Measurements from ENCODE around the gene GNAL.
"Not testable (repeated sequence)": the region's sequence is repeated elsewhere in the genome, so short reads cannot be mapped to it uniquely, and the experiment has no call there.

The GNAL gene

DNA sequence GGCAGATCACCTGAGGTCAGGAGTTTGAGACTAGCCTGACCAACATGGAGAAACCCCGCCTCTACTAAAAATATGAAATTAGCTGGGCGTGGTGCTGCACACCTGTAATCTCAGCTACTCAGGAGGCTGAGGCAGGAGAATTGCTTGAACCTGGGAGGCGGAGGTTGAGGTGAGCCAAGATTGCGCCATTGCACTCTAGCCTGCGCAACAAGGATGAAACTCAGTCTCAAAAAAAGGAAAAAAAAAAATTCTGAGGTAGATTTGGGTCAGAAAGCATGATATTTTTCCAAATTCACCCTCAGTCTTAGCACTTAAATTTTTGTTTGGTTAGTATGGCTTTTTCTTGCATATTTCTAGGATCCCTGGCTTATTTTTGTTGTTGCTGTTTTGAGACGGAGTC, 165.5 kb downstream of the GNAL start:
- not testable (repeated sequence) for DNase-seq

DNA sequence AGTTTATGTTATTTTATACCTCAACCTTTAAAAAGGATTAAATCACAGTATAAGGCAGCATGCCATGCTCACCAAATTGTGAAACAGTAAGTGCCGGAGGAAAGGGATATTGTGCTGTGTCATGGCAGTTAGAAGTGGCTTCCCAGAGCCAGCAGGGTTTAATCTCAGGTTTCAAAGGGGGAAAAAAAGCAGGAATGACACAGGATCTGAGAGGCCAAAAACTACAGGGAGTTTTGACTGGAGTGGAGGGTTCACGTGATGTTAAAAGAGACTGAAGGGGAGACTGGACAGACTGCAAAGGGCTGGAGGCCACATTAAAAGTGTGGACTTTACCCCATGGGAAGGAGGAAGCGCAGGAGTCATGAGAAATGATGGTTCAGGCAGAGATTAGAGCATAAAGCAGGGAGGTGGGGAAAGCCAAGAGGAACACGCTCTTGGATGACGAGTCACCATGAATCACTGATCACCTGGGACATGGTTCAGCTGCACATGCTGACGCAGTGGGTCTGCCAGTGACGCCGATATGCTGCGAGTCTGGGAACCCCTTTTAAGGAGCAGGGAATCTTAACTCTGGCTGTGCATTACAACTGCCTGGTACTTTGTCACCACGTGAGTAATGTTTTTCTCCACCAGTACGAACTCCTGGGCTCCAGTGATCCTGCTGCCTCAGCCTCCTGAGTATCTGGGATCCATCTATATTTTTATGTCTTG, 168.3 kb downstream of the GNAL start:
- no peak for DNase-seq

DNA sequence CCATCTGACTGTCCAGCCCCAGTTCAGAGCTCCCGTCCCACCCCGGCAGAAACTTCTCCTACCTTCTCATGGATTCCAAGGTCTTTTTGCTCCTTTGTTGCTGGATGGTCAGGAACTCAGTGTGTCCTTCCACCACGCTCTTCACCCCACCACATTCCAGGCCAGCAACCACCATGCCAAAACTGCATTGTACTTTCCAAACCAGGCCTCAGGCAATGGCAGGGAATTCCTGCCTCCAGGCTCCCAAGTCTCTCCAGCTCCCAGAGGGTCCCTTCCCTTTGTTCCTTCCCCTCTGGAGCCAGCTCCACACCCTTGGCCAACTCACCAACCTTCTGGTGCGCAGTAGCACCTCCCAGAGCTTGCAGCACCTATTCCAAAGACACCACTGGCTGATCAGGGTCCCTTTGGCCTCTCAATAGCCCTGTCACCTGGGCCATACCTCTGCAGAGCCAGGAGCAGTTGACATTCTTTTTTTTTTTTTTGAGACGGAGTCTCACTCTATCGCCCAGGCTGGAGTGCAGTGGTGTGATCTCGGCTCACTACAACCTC, 170.3 kb downstream of the GNAL start:
- no peak for DNase-seq

DNA sequence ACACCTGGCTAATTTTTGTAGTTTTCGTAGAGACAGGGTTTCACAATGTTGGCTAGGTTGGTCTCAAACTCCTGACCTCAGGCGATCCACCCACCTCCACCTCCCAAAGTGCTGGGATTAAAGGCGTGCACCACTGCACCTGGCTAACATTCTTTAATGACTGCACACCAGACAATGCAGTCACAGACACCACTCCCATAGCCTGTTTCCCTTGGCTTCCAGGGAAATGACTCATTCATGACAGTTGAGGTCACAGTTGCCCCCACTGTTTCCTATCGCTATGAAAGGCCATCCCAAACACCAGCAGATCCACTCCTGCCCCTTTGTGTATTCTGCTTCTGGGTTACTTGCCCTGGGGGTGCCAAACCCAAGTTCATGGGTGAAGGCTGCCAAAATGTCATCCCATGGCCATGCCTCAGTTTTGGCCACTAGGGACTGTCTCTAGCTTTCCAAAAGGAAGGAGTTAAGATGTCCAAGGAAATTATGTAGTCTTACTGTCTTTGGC, 170.9 kb downstream of the GNAL start:
- no peak for DNase-seq

DNA sequence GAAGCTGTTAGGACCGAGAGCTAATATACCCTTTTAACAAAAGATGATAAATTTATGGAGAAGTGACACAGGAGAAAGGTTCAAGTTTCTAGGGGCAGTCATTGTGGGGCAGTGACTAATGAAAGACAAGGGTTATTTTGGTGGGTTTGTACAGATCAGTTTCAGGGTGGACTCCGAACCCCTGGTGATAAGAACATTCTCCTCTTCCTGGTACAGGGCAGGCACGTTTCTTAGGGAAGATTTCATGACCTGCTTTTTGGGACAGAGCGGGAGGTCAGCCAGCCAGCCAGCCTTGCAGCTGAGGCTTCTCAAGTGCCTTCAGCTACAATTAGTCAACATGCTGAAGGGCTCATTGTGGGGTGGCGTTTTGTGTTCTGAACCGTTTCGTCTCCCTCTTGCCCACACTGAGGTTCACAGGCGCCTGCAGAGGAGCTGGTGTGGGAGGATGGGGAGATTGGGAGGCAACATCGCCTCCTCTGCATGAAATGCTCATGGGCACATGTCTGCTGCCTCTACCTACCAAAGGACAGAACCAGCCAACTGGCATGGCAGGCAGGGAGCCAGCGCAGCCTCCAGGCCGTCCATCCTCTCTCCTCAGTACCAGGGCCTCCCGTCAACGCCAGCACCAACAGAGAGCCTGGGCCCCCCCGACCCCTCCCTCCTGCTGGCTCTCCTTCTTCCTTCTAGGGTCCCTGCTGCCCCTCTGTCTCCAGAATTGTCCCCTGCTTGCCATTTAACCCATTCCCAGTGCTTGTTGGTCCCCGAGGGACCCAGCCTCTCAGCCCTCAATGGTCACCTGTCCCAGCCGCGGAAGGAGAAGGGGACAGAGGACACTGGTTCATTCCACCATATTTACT, 171.8 kb downstream of the GNAL start:
- no peak for DNase-seq

DNA sequence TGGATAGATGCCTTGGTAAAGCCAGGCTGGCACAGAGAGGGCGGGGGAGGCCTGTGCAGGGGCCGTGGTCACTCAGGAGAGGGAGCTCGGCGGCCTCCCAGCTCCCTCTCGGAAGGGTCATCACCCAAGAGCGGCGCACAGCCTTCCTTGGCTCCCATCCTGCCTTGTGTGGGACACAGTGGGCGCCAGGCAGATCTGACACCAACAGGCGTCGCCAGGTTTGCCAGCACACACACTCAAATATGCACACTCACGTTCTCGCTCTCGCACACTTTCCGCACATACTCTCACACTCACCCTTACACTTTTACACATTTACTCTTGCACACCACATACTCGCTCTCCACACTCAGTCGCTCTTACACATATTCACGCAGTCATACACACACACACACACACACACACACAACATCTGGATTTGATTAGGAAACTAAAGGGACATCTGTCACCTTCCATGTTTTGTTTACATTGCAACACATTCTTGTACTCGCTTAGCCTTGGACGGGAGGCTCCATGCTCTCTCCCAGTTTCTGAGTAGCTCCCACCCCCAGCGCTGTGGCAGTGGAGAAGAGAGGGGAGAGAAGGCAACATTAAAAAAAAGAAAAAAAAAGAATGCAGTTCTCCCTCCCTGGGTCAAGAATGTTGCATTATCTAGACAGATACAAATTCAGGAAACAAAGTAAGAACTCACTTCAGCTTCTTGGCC, 172.7 kb downstream of the GNAL start:
- DNase-seq = no peak

DNA sequence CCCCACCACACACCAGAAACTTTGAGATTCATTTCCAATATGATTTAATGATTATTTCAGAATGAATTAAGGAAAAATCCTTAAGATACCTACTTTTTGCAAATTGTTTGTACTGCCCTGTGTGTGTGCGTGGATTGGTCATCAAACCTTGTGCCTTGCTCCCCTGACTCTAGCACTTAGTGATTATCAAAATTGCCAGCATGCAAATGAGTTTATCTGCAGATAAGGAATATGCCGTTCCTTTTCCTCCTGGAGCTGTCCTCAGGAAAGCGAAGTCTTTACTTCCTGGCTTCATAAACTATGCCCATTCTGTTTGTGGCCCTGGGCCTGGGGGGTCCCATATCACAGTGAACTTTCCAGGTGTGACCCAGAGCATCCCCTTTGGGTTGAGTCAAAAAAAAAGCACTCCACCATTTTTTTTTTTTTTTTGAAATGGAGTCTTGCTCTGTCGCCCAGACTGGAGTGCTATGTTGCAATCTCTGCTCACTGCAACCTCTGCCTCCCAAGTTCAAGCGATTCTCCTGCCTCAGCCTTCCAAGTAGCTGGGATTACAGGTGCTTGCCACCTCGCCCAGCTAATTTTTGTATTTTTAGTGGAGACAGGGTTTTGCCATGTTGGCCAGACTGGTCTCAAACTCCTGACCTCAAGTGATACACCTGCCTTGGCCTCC, 173.5 kb downstream of the GNAL start:
- no peak for DNase-seq

DNA sequence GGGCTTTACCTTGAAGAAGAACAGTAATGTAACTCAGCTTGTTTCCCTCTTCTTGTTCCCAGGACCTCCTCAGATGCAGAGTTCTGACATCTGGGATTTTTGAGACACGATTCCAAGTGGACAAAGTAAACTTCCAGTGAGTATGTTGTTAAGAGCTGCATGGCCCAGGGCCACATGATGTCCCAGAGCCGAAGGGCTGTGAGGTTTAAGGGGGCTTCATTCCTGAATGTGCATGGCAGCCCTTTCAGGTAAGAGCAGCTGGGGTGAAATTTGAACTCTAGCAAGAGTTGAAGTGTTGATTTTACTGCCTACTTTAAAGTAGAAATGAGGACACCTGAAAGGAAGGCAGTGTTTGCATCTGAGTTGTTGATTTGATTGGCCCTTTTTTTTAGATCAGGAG, 175.4 kb downstream of the GNAL start:
- DNase-seq = no peak

DNA sequence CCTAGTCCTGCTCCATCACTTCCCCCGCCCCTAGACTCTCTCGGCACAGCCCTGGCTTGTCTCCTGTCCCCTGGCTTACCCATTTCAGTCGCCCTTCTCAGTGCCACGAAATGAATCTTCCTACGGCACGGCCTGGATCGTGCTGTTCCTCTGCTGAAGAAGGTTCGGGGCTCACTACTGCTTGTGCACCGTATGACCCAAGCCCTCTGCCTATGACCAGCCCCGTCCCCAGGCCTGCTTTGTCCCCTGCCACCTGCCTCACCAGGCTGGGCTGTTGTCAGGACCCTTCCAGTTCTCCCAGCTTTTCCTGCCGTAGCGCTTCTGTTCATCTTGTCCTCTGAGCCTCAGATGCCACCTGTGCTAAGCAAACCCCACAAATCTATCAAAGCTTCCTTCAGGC, 176.0 kb downstream of the GNAL start:
- no peak for DNase-seq

DNA sequence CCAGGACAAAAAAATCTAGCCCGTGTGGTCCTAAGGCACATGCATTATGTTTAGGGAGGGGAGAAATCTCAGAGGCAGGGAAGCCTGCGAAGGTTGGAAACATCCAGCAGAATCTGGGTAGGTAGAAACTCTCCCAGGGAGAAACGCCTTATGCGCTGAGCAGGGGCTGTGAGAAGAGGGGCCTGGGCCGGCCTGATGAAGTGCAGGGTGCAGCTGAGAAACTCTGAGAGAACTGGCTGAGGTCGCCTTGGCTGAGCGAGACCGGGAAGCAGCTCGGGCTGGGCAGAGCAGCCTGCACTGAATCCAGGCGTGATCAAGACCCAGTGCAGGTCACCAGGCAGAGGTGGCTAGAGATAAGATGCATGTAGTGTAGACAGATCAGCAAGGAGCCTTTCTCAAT, 177.3 kb downstream of the GNAL start:
- no peak for DNase-seq

DNA sequence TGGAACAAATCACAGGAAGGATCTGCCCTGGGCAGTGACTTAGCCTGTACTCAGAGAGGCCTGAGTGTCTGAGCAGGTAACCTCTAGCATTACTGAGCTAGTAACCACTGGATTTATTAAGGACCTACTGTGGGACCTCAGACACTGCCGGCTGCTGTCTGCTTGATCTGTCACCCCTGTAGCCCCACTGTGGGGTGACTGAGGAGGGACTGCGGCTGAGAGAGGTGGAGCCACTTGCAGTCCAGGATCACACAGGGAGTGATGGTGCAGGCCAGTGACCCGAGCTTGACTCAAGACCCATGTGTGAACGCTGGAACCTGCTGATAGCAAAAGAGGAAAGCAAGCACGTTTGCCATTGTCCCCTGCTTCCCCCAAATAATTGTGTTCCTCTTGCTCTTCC, 177.7 kb downstream of the GNAL start:
- DNase-seq = no peak

DNA sequence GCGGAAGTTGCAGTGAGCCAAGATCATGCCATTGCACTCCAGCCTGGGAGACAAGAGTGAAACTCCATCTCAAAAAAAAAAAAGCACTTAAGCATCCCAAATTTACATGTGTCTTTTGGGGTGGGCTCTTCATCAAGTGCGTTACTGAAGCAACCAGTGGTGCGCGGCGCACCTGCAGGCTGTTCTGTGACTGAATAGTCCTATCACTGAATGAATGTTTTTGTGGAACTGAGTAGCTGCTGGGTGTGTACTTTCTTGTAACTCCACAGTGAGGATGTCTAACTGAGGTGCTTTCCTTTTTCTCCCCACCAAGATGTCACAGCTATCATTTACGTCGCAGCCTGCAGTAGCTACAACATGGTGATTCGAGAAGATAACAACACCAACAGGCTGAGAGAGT, 179.2 kb downstream of the GNAL start:
- no peak for DNase-seq

DNA sequence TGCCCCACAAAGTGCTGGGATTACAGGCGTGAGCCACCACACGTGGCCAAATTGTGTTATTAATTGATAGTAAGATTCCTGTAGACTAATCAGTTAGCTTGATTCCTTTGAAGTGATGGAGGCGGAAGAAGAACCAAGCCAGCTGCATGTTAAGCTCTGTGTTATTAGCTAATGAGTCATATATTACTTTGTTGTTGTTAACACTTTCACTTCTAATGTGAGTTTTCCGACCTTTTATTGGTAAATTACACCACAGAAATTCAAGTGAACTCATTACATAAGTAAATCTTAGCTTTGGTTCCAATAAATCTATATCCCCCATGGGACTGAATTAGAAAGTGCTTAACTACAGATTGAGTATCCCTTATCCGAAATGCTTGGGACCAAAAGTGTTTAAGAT, 182.4 kb downstream of the GNAL start:
- DNase-seq = no peak

DNA sequence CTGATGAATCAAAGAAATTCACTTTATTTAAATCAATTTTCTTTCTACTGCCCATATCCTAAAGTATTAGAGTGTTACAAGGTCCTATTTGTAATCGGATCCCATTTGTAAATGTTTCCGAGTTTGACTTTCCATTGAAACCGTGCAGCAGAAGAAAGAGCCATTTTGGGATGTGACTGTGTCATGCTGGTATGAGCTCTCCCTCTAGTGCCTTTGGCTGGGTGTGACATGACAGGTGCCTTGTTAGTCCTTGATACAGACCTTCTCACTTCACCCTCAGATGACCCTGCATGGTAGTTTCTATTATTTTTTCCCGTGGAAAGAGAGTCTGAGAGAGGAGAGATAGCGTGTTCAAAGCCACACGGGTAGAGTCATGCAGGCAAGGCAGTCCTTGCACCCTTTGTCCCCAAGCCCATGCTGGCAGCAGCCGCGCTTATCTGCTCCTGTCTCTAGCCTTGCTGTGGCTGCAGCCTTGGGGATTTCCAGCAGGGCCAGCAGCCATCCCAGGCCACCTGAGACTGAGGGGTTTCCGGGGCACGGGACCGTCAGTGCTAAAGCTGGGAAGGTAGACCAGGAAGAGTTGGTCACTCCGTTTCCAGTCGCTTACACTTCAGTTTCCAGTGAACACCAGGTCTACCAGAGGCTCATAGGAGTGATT, 183.5 kb downstream of the GNAL start:
- no peak for DNase-seq

DNA sequence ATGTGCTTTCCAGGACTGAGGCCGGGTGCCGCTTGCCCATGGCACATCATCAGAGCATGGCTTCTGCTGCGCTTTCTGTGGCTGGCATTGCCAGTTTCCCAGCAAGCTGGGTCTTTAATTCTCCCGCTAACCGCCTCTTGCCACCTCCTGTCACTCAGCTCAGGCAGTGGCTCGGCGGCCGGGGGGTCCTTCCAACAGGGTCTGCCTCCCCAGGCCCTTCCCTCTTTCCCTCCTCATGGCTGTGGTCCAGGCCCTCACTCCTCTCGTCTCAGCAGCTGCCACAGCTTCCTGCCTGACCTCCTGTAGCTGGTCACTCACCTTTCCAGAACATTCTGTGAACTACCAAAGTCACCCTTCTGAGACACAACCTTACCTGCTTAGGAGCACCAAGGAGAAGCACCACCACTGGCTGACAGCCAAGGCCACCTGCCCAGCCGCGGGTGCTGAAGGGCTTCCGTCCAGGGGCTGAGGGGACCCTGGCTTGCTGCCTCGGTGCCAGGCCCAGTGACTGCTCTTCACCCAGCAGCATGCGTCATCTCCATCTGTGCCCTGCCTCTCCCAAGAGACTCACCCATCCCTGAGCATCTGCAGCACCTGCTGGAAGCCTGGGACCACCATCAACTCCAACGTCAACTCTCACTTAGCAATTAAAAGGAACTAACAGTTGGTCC, 184.7 kb downstream of the GNAL start:
- DNase-seq = no peak

DNA sequence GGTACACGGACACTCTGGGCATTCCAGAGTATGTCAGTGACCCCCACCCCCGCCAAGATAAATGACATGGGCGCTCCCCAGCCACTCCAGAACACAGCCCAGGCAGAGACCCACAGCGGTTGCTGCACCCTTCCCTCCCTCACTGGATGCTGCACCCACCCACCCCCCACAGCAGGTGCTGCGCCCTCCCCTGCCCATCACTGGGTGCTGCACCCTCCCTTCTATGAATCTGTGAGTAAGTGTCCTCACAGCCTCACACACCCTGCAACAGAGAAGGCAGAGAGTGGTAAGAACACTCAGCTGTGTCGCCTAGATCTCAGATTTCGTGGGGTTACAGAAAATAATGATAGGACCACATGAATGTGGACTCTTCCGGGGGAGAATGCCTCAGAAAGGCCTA, 185.6 kb downstream of the GNAL start:
- DNase-seq = no peak

DNA sequence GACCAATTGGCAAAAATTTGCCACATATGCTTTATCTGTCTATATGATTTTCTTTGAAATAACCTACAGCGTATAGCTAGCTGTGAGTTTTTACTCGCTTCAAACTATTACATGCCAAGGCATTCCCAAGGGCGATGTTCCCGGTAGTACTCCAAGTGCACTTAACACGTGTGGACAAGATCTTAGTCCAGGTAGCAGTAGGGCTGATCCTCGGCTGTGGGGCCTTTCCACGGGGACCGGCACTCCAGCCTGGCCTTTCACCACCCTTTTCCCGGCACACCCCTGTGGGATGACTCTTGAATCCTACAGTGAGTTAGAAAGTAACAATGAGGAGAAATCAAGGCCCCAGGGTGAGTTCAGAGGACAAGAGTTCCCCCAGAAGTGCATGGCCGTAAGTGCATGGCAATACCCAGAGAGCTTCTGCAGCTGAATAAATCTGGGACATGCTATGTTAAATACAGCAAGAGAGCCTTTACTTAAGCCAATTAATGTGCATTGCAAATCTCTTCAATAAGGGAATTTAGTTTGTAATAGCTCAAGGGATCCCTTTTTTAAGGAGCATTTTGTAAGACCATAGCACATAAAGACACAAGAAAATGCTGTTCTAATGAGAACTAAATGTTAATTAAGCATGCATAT, 188.6 kb downstream of the GNAL start:
- no peak for DNase-seq

DNA sequence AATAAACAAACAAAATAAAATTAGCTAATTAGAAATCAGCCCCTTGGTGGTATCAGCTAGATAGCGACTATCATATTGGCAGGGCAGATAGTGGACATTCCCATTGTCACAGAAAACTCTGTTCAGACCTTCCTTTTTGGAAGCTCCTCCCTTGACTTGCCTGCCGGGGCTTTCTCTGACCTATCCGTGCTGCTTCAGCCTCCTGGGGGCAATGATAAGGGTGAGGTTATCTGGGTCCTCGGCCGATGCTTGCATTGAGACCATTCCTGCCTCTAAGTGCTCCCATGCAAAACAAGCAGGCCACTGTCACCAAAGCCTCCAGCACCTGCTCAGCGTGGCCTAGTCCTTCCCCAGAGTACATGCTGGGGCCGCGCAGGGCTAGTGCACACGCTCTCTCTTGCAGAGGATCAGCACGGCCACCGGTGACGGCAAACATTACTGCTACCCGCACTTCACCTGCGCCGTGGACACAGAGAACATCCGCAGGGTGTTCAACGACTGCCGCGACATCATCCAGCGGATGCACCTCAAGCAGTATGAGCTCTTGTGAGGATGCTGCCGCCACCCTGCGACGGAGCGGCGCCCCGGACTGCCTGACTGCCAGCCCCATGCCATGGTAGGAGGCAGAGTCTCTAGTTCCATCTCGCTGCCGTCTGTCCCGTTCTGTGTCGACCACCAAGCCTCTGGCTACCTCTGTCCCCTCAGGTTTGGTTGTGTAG, 191.7 kb downstream of the GNAL start:
- DNase-seq = no peak

DNA sequence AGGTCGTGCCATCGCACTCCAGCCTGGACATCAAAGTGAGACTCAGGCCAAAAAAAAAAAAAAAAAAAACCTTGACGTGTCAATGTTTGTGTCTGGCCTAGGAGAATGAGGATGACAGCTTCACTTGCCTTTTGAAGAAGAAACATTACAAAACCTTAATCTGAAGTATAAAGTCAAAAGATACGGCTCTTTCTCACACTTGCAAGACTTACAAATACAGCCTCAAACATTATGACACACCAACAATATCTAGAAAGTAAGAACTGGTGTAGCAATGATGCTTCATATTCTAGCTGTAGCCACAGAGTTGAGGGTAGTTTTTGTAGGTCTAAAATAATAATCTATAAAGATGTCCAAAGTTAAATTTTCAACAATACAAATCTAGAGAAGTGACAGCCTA, 193.6 kb downstream of the GNAL start:
- DNase-seq = no peak

DNA sequence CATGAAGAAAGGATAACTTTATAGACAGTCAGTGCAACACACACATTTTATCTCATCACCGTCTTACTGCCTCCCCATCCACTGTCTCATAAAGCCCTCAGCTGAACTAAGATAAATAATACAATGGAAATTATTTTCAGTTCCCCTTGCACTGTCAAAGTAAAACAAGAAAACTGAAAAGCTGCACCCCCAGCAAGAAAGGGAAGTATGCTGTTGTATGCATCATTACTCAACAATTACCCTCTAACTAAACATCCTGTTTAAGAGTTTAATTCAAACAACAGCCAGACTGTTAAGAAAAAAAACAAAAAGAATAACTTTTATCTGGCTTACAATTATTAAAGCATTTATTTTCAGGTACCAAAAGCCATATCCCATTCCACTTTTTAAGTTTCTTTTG, 194.1 kb downstream of the GNAL start:
- DNase-seq = no peak

All from right forelimb (tissue), 1 donor.